Epithelial cell of prostate (primary cell): ENCODE results near the gene MAP2K6.

Experiments
- DNase-seq: peaks from one replicate; pipeline ENCODE4 v3.0.0-alpha.2; 2011; ENCODE audit warnings: low read depth, low spot score
- H3K27ac ChIP-seq: fragments of 450-650 bp; 2 replicates; pipeline ENCODE4 v1.5.1; 2017; ENCODE audit warnings: mild to moderate bottlenecking

MAP2K6 gene

GRCh38 chr17:69561462-69561861 is 147.0 kb downstream of the MAP2K6 start:
- no peak for DNase-seq
- H3K27ac ChIP-seq: no peak overlapping the region

GRCh38 chr17:69565447-69565846 is 150.9 kb downstream of the MAP2K6 start:
- no peak overlapping the region for H3K27ac ChIP-seq
- DNase-seq: no peak

GRCh38 chr17:69567130-69567529 is 152.6 kb downstream of the MAP2K6 start:
- no peak overlapping the region for H3K27ac ChIP-seq
- DNase-seq: no peak

DNA sequence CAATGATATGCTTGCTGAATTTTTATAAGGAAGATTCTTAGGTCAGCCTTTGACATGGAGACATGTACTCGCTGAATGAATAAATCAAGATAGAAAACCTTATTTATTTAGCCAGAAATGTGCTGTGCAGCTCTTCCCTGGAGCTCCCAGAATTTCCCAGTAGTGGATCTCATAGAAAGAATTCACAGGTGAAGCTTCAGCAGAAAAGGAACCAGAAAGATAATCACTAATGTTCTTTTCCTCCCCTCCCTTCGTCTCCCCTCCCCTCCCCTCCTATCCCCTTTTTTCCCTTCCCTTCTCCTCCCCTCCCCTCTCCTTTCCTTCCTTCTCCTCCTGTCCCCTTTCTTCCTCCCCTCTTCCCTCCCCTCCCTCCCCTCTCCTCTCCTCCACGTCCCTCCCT is 158.2 kb downstream of the MAP2K6 start:
- DNase-seq: no peak
- H3K27ac ChIP-seq: no peak overlapping the region

- H3K27ac ChIP-seq: no peak overlapping the region
- DNase-seq: no peak
Observed at GRCh38 chr17:69573396-69573795, 158.9 kb downstream of the MAP2K6 start.

DNA sequence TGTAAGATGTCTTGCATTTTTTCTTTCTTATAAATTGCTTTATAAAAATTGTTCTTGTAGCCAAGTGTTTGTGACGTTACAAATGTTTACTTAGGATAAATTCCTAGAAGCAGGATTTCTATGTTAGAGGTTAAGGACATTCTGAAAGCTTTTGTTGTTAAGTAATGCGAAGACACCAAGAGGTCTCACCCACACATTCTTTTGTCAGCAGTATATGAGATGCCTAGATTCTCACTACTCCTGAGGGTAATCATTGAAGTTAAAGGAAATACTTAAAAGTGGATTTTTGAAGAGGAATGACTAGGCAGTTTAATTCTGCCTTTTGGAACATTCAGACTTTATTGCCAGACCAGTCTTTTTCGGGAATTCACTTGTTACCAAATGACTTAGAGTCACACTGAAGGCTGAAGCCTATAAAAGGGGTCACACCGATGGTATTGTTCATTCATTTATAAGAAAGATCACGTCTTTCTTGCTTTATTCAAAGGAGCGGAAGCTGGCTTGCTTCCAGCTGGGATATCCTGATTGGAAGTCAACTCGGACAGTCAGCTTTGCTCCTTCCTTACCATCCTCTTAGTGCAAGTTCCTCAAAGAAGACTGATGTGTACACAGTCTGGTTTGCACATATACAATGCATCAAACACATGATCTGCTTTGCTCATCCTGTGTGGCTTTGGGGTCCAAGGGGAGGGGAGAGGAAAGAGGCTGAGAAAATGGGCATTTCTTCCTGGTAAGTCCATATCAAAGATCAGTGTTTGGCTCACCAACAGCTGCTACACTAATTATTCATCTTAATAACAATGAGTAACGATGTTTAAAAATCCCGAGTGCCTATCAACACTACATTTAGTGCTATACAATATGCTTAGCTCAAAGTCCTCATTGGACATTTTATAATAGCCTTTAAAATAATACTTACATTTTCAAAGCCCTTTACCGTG is 160.0 kb downstream of the MAP2K6 start:
- no peak overlapping the region for H3K27ac ChIP-seq
- no peak for DNase-seq

- no peak for DNase-seq
- H3K27ac ChIP-seq: no peak overlapping the region
Observed at GRCh38 chr17:69575346-69575761, 160.9 kb downstream of the MAP2K6 start.

DNA sequence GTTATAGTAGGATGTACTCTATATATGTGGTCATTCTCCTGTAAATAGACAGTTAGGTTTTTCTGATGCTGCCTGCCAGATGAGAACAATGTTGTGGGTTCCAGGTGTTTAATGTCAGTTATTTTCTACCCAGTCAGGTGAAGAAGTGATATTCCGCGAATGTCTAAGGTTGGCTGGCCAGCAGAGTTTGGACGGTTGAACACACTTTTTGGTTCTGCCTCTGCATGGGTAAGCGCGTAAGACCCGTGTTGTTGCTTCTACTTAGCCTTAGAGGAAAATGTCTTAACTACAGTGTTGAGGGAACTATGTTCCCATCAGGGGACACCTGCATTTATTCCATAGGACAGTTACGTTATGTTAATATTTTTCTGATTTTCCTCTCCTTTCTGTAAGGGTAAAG is 162.6 kb downstream of the MAP2K6 start:
- H3K27ac ChIP-seq: no peak overlapping the region
- no peak for DNase-seq

DNA sequence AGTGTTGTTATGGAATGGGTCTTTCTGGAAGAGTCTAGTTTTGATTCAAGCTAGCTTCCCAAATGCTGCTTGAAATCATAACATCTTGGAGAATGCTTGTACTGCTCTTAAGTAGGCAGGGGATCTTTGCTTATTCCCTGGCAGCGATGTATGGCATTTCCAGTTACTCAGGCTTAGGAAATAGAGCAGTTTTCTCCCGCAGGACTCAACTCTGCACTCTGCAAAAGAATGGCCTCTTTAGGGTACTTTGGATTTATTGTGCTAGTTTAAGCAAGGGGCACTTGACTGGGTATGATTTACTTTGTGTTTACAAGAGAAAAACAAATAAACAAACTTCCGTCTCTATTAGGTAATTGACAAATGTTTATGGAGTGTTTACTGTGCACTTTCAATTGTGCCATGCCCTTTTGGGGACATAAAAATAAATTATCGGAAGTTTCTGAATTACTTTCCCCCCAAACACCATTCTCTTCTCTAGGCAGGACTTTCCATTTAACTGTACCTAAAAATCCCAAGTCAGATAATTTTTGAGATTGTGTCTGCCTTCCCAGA is 164.0 kb downstream of the MAP2K6 start:
- H3K27ac ChIP-seq: no peak overlapping the region
- DNase-seq: no peak

DNA sequence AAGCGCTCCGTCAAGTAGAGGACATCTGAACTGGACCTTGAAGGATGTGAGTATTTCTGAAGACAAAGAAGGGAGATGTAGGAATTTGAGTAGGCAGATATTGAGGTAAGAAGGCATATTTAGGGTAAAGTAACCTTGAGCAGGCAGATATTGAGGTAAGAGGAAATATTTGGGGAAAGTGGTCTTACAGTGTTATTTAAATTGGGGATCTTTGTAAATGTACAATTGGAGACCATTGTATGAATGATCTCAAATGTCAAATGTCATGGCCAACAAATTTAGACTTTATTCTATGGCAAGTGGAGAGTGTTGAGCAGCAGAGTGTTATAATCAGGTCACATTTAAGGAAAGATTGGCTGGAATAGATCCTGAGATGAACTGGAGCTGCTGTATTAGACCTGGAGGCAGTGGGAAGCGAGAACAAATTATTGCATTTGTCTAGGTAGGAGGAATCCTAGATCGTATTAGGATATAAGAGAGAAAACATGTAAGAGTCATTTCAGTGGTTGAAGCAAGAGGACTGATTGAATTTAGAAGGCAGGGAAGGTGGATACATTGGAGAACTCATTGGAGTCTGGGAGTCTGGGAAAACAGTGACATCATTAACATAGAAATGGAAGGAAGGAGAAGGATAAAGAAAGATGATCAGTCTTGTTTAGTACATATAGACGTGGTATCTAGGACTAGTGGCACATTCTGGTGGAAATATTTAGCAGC is 165.6 kb downstream of the MAP2K6 start:
- DNase-seq: no peak
- H3K27ac ChIP-seq: no peak overlapping the region

- H3K27ac ChIP-seq: no peak overlapping the region
- DNase-seq: no peak
Observed at GRCh38 chr17:69581061-69581961, 166.8 kb downstream of the MAP2K6 start.

GRCh38 chr17:69588316-69588715 is 173.8 kb downstream of the MAP2K6 start:
- H3K27ac ChIP-seq: no peak overlapping the region
- DNase-seq: no peak

- DNase-seq: no peak
Observed at GRCh38 chr17:69588827-69589239, 174.3 kb downstream of the MAP2K6 start.

DNA sequence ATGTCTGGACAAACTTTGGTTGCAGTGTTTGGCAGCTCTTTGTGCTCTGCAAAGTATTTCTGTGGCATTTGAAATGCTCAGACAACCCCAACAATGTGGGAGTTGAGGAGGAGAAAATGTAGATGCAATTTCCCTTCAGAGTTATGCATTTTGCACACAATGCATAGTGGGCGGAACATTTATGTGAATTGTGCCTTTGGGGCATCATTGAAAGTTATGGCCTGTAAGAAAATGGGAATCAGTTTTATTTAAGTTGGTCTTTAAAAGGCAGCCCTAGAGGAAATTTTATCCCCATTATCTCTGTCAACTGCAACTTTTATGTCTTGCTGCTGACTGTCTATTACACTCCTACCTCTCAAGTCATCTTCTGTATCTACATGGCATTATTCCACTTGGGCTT is 176.2 kb downstream of the MAP2K6 start:
- no peak overlapping the region for H3K27ac ChIP-seq
- no peak for DNase-seq

More at GRCh38 chr17:69588827-69589239, 174.3 kb downstream of the MAP2K6 start:
- no peak overlapping the region for H3K27ac ChIP-seq

GRCh38 chr17:69592692-69593350 is 178.3 kb downstream of the MAP2K6 start:
- DNase-seq: no peak
- no peak overlapping the region for H3K27ac ChIP-seq

DNA sequence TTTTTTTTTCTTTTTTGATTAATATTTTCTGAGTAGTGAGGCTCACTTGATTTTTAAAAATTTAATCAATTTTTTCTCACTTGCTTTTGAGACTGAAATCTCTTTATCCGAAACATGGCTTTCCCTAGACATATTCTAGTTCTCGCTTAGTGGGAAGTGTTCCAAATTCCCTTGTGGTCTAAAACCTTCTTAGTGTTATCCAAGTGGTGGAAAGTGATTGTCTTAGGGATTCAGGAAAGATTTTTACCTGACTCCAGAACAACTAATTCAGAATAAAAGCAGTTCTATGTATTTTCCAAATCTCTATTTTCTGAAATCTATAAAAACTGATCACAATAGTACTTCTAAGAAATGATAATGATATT is 178.8 kb downstream of the MAP2K6 start:
- no peak overlapping the region for H3K27ac ChIP-seq
- no peak for DNase-seq

- no peak for DNase-seq
- no peak overlapping the region for H3K27ac ChIP-seq
Observed at GRCh38 chr17:69593716-69594115, 179.2 kb downstream of the MAP2K6 start.

DNA sequence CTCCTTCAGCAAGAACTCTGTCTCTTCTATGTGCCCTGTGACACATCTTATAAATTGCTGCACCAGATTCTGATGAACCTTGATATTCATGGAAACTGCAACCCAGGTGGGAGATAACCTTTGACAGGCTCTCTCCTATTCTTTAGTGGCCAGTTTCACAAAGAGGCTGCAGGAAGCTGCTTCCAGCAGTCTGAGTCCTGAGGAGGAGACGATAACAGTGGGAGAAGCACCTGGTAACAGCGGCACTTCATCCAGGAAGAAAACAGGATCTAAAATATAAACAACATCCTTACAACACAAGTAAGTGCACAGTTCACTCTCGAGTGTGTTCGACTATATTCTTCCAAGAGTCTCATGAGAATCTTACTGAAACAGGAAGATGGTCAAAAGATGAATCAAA is 180.1 kb downstream of the MAP2K6 start:
- no peak for DNase-seq
- no peak overlapping the region for H3K27ac ChIP-seq

GRCh38 chr17:69596141-69596540 is 181.6 kb downstream of the MAP2K6 start:
- DNase-seq: no peak
- H3K27ac ChIP-seq: no peak overlapping the region
